Measurements from ENCODE around the gene LETMD1. TPM values are rescaled to one million over a fixed set of nuclear protein-coding genes. Genes with fewer than 3 reads are reported as not detected.

LETMD1 gene
- total and polyA plus RNA-seq, 2 experiments from 2014 or later, result 23.9 to 52.8 TPM

DNA sequence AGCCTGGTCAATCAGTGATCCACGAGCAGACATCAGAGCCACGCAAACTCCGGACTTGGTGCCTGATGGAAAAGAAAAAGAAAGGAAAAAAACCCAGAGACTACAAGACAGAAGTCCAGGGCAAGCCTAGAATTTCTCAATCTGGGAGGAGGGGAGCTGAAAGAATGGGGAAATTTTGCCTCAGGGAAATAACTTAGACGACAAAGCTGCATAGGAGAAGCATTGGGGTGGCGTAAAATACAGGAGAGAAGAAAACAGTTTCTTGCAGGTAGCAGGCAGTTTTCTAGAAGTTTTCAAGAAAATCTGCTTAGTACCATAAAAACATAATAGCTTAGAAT lies 19.3 kb upstream of the LETMD1 start:
- Histone ChIP-seq H3K4me2 (peak overlapping the region; percentile 64), H4K20me1 (ENCODE audit: insufficient read depth, poor library complexity, severe bottlenecking) (no peaks in the 10 kb centered on the region), H3K27ac (peak overlapping the region; percentile 57), H3K4me1 (ENCODE audit: insufficient read depth) (peaks cover 26% of the 10 kb centered on the region), H3K79me2 (peaks cover 13% of the 10 kb centered on the region), H3K27me3 (no peaks in the 10 kb centered on the region), H3K9me2 (replicated peaks; ENCODE audit: insufficient read depth) (no peaks in the 10 kb centered on the region), H3K4me3 (no peak overlapping the region), H3K9me3 (ENCODE audit: low read depth) (no peaks in the 10 kb centered on the region), H3K36me3 (replicated peaks; ENCODE audit: insufficient read depth, low read depth) (no peaks in the 10 kb centered on the region), H2AFZ (peak overlapping the region; percentile 29)
- TF ChIP-seq EZH2phosphoT487 (IDR thresholded peaks at IDR 0.05; ENCODE audit: low read depth, severe bottlenecking, unreplicated experiment) (no peak), CTCF (IDR thresholded peaks at IDR 0.05; ENCODE audit: poor library complexity) (no peak), EZH2 (IDR thresholded peaks at IDR 0.05; ENCODE audit: borderline replicate concordance) (no peak)
- DNase-seq (ENCODE audit: low spot score), result peak; percentile 29
- 59% methylated on average over 5 of the region's 5 CpGs for WGBS (ENCODE audit: low lambda C conversion rate, missing lambda C conversion rate)

GRCh38 chr12:51033048-51033447 lies 15.1 kb upstream of the LETMD1 start:
- no peak overlapping the region for H3K4me2 ChIP-seq
- H3K27ac ChIP-seq, result no peak overlapping the region
- no peaks in the 10 kb centered on the region for H3K36me3 ChIP-seq (replicated peaks; ENCODE audit: insufficient read depth, low read depth)
- H2AFZ ChIP-seq, result no peak overlapping the region
- H3K9me2 ChIP-seq (replicated peaks; ENCODE audit: insufficient read depth), result no peaks in the 10 kb centered on the region
- H4K20me1 ChIP-seq (ENCODE audit: insufficient read depth, poor library complexity, severe bottlenecking), result no peaks in the 10 kb centered on the region
- DNase-seq (ENCODE audit: low spot score), result no peak
- H3K4me1 ChIP-seq (ENCODE audit: insufficient read depth), result peaks cover 8% of the 10 kb centered on the region
- no peaks in the 10 kb centered on the region for H3K9me3 ChIP-seq (ENCODE audit: low read depth)
- no peaks in the 10 kb centered on the region for H3K27me3 ChIP-seq
- TF ChIP-seq EZH2 (IDR thresholded peaks at IDR 0.05; ENCODE audit: borderline replicate concordance) (no peak), EZH2phosphoT487 (IDR thresholded peaks at IDR 0.05; ENCODE audit: low read depth, severe bottlenecking, unreplicated experiment) (no peak), CTCF (IDR thresholded peaks at IDR 0.05; ENCODE audit: poor library complexity) (no peak)
- 90% methylated on average over 2 of the region's 2 CpGs for WGBS (ENCODE audit: low lambda C conversion rate, missing lambda C conversion rate)
- no peaks in the 10 kb centered on the region for H3K79me2 ChIP-seq
- no peak overlapping the region for H3K4me3 ChIP-seq

- Histone ChIP-seq H3K9me2 (replicated peaks; ENCODE audit: insufficient read depth) (no peaks in the 10 kb centered on the region), H3K27ac (no peak overlapping the region), H3K27me3 (no peaks in the 10 kb centered on the region), H3K79me2 (no peaks in the 10 kb centered on the region), H2AFZ (no peak overlapping the region), H3K4me1 (ENCODE audit: insufficient read depth) (peaks cover 4% of the 10 kb centered on the region), H3K9me3 (ENCODE audit: low read depth) (no peaks in the 10 kb centered on the region), H3K4me2 (no peak overlapping the region), H3K4me3 (no peak overlapping the region), H4K20me1 (ENCODE audit: insufficient read depth, poor library complexity, severe bottlenecking) (no peaks in the 10 kb centered on the region), H3K36me3 (replicated peaks; ENCODE audit: insufficient read depth, low read depth) (no peaks in the 10 kb centered on the region)
- 92% methylated on average over 4 of the region's 4 CpGs for WGBS (ENCODE audit: low lambda C conversion rate, missing lambda C conversion rate)
- no peak for DNase-seq (ENCODE audit: low spot score)
- TF ChIP-seq CTCF (IDR thresholded peaks at IDR 0.05; ENCODE audit: poor library complexity) (no peak), EZH2phosphoT487 (IDR thresholded peaks at IDR 0.05; ENCODE audit: low read depth, severe bottlenecking, unreplicated experiment) (no peak), EZH2 (IDR thresholded peaks at IDR 0.05; ENCODE audit: borderline replicate concordance) (no peak)
These were observed 14.6 kb upstream of the LETMD1 start for GRCh38 chr12:51033457-51034089.
